ENCODE data around the gene TLE3.
"Not testable (repeated sequence)": the region's sequence is repeated elsewhere in the genome, so short reads cannot be mapped to it uniquely, and the experiment has no call there.

TLE3 gene

DNA sequence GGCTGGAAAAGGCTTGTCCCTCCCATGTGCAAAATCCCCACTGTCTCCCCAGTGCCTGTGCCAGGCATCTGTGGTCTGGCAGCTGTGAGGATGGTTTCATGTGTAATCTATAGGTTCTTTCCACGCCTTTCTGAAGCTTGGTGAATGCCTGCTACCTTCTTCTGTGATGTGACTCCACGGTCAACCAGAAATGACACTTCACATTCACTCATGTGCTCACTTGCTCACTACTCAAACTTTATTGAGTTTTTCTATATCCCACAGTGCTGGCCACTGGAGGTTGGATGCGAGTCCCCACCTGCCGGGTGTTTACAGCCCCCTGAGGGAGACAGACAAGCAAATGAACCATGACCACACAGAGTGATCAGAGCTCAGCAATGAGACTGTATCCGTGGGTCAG lies 27.9 kb upstream of the TLE3 start:
- no peak for DNase-seq

- DNase-seq = no peak
Observed at GRCh38 chr15:70121624-70122302, 24.0 kb upstream of the TLE3 start.

GRCh38 chr15:70120958-70121623 lies 23.4 kb upstream of the TLE3 start:
- DNase-seq = no peak

DNA sequence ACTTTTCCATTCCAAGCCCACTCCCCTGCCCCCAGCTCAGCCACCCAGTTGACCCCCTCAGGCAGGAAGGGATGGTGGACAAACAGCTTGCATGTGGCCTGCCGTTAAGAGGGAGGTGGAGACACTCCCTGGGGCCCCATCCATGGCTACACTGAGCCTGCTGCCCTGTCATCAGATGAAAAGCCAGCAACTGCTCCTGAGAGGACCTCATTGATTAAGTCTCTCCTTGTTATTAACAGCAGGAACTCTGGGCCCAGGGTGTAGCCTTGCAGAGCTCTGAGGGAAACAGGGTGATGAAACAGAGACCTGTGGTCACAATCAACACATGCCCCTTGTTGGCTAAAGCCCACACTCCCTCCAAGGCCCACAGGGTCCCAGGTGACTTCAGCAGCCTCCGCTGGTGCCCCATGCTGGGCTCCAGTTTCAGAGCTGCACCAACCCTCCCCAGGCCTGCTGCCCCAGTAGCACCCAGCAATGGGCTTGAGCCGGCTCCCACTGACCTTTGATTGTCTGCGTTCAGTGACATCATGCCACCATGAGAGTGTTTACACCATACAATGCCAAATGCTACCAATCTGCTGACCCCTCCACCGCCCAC lies 22.3 kb upstream of the TLE3 start:
- DNase-seq = no peak

DNA sequence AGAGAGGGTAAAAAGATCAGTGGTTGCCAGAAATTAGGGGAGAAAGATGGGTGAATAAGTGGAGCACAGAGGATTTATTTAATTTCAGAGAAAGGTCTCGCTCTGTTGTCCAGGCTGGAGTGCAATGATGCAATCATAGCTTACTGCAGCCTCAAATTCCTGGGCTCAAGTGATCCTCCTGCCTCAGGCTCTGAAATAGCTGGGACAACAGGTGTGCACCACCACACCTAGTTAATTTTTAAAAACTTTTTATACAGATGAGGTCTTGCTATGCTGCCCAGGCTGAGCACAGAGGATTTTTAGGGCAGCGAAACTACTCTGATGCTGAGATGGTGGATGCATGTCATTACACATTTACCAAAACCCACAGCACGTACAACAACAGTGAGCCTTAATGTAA lies 20.9 kb upstream of the TLE3 start:
- no peak for DNase-seq

- DNase-seq = no peak
Observed at GRCh38 chr15:70116317-70116716, 18.6 kb upstream of the TLE3 start.

DNA sequence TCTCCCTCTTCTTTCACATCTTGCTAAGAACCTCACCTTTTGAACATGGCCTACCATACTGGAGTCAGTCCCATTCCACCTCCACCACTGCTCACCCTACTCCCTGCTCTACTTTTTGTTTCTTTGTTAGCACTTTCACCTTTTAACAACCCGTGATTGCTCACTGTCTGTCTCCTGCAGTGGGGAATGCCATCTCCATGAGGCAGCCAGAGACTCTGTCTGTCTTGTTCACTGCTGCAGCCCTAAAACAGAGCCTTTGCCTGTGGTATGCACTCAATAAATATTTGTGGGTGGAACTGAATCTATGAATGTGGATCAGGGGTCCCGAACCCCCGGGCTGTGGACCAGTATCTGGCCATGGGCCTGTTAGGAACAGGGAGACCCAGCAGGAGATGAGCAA lies 16.5 kb upstream of the TLE3 start:
- no peak for DNase-seq

DNA sequence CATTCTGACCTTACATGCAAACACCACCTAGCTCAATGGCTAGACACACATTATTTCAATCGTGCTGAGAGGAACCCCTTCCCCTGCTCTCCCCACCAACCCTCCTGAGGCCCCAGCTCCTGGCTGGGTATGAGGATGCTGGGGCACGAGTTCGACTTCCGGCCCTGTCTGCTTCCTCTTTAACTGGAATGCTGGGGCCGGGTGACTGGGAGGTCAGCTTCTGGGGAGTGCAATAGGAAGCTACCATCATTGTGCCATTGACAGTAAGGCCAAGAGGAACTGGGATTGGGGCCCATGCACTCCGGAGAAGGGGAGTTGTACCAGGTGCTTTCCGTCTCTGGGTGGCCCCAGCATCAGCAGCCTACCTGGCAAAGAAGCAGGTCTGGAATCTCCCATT lies 15.6 kb upstream of the TLE3 start:
- DNase-seq = no peak

DNA sequence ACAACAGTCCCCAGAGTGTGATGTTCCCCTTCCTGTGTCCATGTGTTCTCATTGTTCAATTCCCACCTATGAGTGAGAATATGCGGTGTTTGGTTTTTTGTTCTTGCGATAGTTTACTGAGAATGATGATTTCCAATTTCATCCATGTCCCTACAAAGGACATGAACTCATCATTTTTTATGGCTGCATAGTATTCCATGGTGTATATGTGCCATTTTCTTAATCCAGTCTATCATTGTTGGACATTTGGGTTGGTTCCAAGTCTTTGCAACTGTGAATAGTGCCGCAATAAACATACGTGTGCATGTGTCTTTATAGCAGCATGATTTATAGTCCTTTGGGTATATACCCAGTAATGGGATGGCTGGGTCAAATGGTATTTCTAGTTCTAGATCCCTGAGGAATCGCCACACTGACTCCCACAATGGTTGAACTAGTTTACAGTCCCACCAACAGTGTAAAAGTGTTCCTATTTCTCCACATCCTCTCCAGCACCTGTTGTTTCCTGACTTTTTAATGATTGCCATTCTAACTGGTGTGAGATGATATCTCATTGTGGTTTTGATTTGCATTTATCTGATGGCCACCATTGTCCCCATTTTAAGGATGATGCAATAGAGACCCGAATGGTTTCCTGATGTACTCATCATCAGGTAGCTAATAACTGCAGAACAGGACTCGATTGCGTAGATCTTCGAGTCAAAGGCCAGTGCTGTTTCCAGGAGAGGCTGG lies 15.0 kb upstream of the TLE3 start:
- not testable (repeated sequence) for DNase-seq

DNA sequence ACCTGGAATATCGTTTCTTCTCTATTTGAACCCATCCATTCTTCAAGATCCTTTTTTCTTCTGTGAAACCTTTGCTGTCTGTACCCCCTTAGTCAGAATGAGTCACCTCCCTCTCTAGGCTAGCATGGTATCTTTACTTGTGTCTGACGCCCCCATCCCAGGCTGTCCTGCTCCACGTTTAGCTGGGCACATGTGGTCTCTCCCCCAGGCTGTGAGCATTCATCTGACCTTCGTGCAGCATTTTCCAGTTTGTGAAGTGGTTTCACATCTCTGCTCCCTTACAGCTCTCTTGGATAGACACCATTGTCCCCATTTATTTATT lies 14.3 kb upstream of the TLE3 start:
- no peak for DNase-seq

DNA sequence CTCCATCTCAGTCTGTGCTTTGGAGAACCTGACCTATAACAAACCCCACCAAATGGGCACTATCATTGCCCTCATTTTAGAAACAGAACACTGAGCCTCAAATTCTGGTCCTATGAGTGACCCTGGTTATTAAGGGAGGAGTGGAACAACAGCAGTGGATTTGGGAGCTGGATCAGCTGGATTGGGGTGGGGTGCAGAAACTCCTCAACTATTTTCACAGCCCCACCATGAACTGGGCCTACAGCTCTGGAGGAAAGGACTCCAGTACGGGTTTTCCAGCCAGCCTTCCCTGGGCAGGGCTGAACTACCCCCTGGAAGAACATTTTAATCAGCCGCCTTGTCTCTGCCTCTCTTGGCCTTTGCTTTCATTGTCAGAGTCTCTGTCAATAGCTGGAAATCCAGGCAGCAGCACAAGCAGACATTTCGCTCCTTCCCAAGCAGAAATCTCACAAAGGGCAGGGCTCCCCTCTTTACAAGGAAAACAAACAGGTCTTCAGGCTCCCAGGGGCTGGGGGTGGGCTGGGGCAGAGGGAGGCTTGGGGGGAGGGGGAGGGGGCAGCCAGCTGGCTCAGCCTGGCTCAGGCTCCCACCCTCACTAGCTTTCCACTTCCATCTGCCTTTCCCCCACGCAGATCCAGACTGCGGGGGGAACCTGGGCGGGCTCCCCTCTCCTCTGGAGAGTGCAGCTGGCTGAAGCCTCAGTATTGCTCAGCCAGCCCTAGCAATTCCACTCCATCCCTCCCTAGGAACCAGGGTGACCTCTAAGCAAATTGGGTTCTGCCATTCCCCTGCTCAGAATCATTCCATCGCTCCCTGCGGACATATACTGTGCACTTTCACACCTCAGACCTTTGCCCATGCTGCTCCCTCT lies 13.7 kb upstream of the TLE3 start:
- peak; percentile 28 for DNase-seq

DNA sequence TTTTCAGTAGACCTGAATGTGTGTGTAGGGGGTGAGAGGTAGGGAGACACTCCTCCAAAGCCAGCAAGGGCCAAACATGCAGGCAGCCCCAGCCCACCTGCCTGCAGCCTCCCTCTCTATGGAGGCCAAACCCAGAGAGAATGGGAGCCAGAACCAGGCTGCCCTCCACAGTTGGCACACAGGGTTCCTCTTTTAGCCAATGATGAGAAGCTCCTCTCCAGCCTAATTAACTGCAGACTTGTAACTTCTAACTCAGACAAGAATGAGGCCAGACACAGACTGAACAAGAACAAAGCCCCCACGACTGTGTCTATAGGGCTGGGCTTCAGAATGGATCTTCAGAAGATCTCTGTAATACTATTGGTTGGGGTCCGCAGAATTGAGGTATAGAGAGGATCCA lies 12.3 kb upstream of the TLE3 start:
- no peak for DNase-seq

GRCh38 chr15:70109531-70109930 lies 11.8 kb upstream of the TLE3 start:
- DNase-seq = no peak

DNA sequence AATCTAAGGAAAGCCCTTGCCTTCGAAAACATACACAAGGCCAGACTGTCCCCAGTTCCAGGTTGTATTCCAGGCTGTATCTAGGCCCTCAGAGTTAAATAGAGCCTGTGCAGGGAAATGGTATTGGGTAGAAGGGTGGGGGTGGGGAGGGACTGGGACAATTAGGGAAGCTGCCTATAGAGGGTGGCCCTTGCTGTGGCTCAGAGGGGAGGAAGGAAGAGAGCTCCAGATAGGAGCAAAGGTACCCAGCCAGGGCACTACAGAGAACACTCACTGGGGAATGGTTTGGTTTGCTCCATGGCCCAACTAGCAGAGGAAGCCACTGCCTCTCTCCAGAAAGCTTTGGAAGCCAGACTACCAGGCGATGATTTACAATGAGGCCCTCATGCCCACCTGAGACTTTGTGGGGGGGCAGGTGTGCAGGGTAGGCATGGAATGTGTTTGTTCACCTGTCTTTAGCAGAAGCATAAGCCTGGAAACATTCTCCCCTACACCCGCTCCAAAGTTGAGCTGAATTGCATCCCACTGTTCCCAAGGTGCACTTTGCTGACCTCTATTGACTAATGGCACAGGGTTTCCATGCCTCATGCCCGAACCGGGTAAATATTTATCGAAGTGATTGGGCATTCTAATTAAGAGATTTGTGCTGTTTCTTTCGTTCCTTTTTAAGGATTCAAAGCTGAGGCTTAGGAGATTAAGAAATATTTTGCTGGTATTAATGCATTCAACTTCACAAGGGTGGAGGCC lies 6.3 kb upstream of the TLE3 start:
- no peak for DNase-seq

- no peak for DNase-seq
Observed at GRCh38 chr15:70102827-70103226, 5.1 kb upstream of the TLE3 start.

DNA sequence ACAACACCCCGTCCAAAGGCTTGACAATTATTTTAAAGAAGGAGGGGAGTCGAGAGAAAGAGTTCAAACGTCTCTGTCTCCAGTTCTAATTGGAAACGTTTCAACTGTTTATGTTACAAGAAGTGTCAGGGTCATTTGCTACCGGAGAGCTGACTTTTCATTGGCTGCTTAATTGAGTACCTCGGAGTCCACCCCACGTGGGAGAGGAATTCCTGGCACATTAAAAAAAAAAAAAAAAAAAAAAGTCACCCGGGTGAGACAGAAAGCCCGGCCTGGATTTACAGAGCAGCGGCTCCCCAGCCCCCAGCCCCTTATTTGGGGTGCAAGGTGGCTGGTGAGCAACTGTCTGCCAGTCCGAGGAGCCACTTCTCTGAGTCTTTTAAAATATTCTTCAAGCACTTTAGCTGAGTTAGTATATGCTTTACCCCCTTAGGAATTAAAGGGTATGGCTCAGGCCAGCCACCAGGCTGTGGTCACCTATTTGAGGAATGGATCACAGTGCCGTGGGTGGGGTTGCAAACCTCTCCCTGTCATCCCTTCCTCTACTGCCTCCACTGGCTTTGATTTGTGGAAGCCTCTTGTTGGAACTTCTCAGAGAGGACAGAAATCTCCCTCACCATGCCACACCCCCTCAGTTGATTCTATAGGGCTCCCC lies 3.9 kb upstream of the TLE3 start:
- DNase-seq = peak; percentile 61

GRCh38 chr15:70100474-70101341 lies 3.0 kb upstream of the TLE3 start:
- no peak for DNase-seq

DNA sequence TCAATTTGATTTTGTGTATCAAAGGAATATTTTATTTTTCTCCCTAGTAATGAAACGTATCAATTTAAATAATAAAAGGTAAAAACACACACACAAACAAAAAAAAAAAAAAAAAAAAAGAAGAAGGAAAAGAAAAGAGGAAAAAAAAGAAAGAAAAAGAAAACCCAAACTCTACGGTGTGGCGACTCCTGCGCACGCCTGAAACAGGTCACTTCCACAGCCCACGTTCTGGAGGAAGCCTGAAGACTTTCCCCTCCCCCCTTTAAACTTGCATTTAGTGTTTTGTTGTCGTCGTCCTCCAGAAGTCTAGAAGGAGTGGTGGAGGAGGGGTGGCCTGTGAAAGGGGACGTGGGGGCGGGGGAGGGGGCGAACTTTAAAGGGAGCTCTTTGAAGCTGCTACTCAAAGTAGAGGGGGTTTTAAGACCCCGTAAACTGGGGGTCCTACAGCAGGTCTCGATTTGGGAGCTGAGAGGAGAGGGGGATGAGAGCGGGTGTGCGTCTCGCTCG lies 2.3 kb upstream of the TLE3 start:
- DNase-seq = no peak

DNA sequence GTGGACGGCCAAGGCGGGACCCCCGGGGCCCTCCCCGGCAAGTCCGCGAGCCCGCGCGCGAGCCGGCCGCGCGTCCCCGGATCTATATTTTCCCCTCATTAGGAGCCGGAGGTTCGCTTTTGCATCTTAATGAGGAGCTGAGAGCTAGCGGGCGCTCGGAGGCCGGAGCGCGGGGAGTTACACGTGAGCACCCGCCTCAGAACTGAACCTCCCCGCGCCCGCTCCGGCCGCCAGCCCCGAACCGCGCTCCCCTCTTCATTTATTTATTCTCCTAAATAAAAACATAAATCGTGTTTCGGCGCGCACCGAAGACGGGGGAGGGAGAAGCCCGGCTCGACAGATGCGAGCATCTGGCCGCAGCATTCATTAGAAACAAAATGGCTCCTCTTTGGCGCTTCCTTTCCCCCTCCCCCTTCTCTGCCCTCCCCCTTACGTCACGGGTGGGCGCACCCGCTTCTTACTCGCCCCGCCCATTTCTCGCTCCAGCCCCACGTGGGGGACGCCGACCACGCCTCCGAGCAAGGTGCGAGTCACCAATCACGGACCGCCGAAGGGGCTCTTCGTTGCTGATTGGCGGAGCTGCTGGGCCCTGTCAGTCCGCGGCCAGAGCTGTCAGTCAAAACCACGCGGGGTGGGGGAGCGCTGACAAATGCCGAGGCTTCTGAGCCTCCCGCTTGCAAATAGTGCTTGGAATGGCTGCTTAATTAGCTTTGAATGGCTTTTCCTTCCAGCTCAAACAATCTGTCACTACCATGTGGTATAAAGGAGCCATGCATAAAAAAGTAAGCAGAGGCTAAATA lies 1.6 kb upstream of the TLE3 start:
- peak; percentile 95 for DNase-seq
